Endothelial cell of umbilical vein (primary cell): ENCODE results near the gene PLXNA4.

Experiments
- EZH2 ChIP-seq: IDR thresholded peaks from 2 replicates; pipeline ENCODE4 v1.6.1; 2012; ENCODE audit warnings: borderline replicate concordance, low read depth, mild to moderate bottlenecking, moderate library complexity, low read length, inconsistent platforms; ENCODE audit not compliant: severe bottlenecking
- FOS ChIP-seq: IDR thresholded peaks from 2 replicates; pipeline ENCODE4 v1.6.1; 2011; ENCODE audit warnings: mild to moderate bottlenecking, low read length, moderate library complexity, borderline replicate concordance; ENCODE audit not compliant: insufficient read depth
- GATA2 ChIP-seq: IDR thresholded peaks from 2 replicates; pipeline ENCODE4 v1.7.0; 2011; ENCODE audit warnings: low read depth, mild to moderate bottlenecking, moderate library complexity, mixed read lengths, low read length; ENCODE audit not compliant: insufficient read length, insufficient read depth
- JUN ChIP-seq: IDR thresholded peaks from 2 replicates; pipeline ENCODE4 v1.6.1; 2011; ENCODE audit warnings: borderline replicate concordance, low read depth; ENCODE audit not compliant: insufficient read length, insufficient read depth
- POLR2A ChIP-seq: IDR thresholded peaks from 2 replicates; pipeline ENCODE4 v1.6.1; 2012; ENCODE audit warnings: low read depth, mild to moderate bottlenecking, control low read depth, low read length
- POLR2AphosphoS5 ChIP-seq: IDR thresholded peaks from 2 replicates; pipeline ENCODE4 v1.6.1; 2012; ENCODE audit warnings: low read depth, mild to moderate bottlenecking, control low read depth, low read length, moderate library complexity; ENCODE audit not compliant: insufficient read depth
- TF ChIP-seq, protein P1 (sequence below): IDR thresholded peaks from 2 replicates; pipeline ENCODE4 v1.6.1; 2011; ENCODE audit not compliant: insufficient read depth, insufficient read length
- TF ChIP-seq, protein P2 (sequence below), 2 donors: IDR thresholded peaks; 1 replicate in 1 of 2; 2 replicates in 1 of 2; pipeline ENCODE4 v1.5.1; 2011; ENCODE audit warnings: low read length in 2 of 2, mild to moderate bottlenecking in 2 of 2, moderate library complexity in 2 of 2, control low read depth in 1 of 2, inconsistent platforms in 1 of 2, low read depth in 1 of 2; ENCODE audit not compliant: insufficient read depth in 1 of 2; ENCODE audit errors: extremely low read depth in 1 of 2

DNA sequence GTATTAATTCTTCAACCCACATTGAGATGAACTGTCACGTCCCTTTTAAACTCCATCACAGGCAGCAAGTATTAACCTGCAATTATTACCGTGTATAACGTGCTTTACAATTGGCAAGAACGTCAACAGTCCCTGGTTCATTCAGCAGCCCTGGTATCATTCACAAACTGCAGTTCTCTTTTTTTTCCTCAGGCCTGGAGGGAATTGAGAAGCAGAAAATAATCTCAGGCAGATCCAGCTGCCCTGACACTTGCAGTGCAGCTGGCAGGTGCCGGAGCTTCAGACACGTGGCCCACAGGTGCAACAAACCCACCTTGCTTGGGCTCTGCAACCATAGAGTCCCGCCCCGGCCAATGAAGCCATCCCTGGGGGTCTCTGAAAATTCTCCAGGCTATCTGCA lies 137.3 kb downstream of the PLXNA4 start:
- TF ChIP-seq, protein P1, sequence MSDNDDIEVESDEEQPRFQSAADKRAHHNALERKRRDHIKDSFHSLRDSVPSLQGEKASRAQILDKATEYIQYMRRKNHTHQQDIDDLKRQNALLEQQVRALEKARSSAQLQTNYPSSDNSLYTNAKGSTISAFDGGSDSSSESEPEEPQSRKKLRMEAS: no peak
- TF ChIP-seq, protein P2, sequence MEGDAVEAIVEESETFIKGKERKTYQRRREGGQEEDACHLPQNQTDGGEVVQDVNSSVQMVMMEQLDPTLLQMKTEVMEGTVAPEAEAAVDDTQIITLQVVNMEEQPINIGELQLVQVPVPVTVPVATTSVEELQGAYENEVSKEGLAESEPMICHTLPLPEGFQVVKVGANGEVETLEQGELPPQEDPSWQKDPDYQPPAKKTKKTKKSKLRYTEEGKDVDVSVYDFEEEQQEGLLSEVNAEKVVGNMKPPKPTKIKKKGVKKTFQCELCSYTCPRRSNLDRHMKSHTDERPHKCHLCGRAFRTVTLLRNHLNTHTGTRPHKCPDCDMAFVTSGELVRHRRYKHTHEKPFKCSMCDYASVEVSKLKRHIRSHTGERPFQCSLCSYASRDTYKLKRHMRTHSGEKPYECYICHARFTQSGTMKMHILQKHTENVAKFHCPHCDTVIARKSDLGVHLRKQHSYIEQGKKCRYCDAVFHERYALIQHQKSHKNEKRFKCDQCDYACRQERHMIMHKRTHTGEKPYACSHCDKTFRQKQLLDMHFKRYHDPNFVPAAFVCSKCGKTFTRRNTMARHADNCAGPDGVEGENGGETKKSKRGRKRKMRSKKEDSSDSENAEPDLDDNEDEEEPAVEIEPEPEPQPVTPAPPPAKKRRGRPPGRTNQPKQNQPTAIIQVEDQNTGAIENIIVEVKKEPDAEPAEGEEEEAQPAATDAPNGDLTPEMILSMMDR (IDR thresholded peaks at IDR 0.05; ENCODE audit: extremely low read depth in 1 of 2, insufficient read depth in 1 of 2, low read depth in 1 of 2, low read length in 2 of 2): no peak
- TF ChIP-seq POLR2A (no peak), POLR2AphosphoS5 (no peak), EZH2 (no peak), JUN (no peak), FOS (no peak), GATA2 (no peak)
